Ovary (tissue), 9 donors: Measurements from ENCODE around the gene PLBD2. TPM values are rescaled to one million over a fixed set of nuclear protein-coding genes. Genes with fewer than 3 reads are reported as not detected.

Source experiments
- DNase-seq, 5 donors: peaks; one replicate each; pipeline ENCODE4 v3.0.0-alpha.2; 2019 to 2020
- H3K27ac ChIP-seq, 2 donors: fragments of 200-600 bp; one replicate each; pipeline versions ENCODE4 v1.5.1 to v1.8.0; 2019 to 2022
- H3K27me3 ChIP-seq: fragments of 200-600 bp; one replicate; pipeline ENCODE4 v1.8.0; 2022
- H3K36me3 ChIP-seq: fragments of 200-600 bp; sonication (generic); one replicate; pipeline ENCODE4 v1.5.1; 2019
- H3K4me1 ChIP-seq: one replicate; pipeline ENCODE4 v1.8.1; 2013; ENCODE audit warnings: mild to moderate bottlenecking, moderate library complexity; ENCODE audit not compliant: insufficient read depth
- H3K4me3 ChIP-seq: fragments of 200-600 bp; sonication (generic); one replicate; pipeline ENCODE4 v1.5.1; 2017
- H3K9me3 ChIP-seq, 2 donors: fragments of 200-600 bp in 1 of 2; sonication (generic) in 1 of 2; one replicate each; pipeline versions ENCODE4 v1.5.1 to v1.8.1; 2013 to 2019; ENCODE audit warnings: mild to moderate bottlenecking in 1 of 2, moderate library complexity in 1 of 2
- CTCF ChIP-seq, 3 donors: fragments of 450-650 bp in 2 of 3; fragments of 200-600 bp in 1 of 3; IDR thresholded peaks; one replicate each; pipeline versions ENCODE4 v1.5.1 to v1.8.0; 2016 to 2022; ENCODE audit warnings: antibody characterized with exemption in 3 of 3, mild to moderate bottlenecking in 1 of 3
- EP300 ChIP-seq: sonication (generic); formaldehyde crosslinking; IDR thresholded peaks from one replicate; pipeline ENCODE4 v1.6.1; 2017; ENCODE audit warnings: antibody characterized with exemption
- POLR2A ChIP-seq: fragments of 450-650 bp; IDR thresholded peaks from one replicate; pipeline ENCODE4 v1.6.1; 2017; ENCODE audit warnings: antibody characterized with exemption, mild to moderate bottlenecking, moderate library complexity
- WGBS, 3 donors: extraction: QIAGEN DNeasy Blood & Tissue Kit in 1 of 3; methylation state at CpG; one replicate each; pipeline versions ENCODE4 v1.1.5 to v1.1.7; 2013 to 2017; 5-methylcytosine and 5-hydroxymethylcytosine counted together
- intact Hi-C, 4 donors: fragments of 100-400 bp; cut with DNase I; formaldehyde crosslinking; loops; one replicate each; pipeline versions ENCODE4 v1.11.0 to v1.15.1; 2022 to 2023
- polyA plus RNA-seq, 2 donors: library from polyadenylated mRNA; stranded (reverse); fragments of 200-250 nt in 1 of 2; fragments of 350-450 nt in 1 of 2; fragmentation: Illumina TruSeq in 1 of 2; extraction: RNeasy Lipid Tissue Mini Kit (QIAGEN cat#74804) in 1 of 2; gene quantifications; one replicate each; pipeline ENCODE4 v1.2.3, GENCODE V29; 2013 to 2014
- total RNA-seq, 7 donors: library from RNA; depleted of rRNA in 2 of 7; stranded (reverse); fragments of >200 nt in 2 of 7; fragmentation: NEBNext Ultra II Directional in 3 of 7; extraction: Animal tissue kit (Norgen Biotek cat#: 25700) in 3 of 7; gene quantifications; one replicate each; pipeline versions ENCODE4 v1.1.0 to v1.2.4, GENCODE V29; 2016 to 2023
- donor health status: DM: no; HTN: no; CAD: no; lungs with moderate emphysema.
- donor health status: DM: no; HTN: no; CAD: no.
- donor health status: Bipolar disorder and iron deficiency.
- donor health status: DM: yes; HTN: yes; CAD: no.
- donor health status: DM: no; HTN: no; CAD: no.
- donor health status: DM: yes; HTN: yes; CAD: no.

PLBD2 gene
- total and polyA plus RNA-seq, 9 donors: 31.5 to 135 (median 81.9) TPM

DNA sequence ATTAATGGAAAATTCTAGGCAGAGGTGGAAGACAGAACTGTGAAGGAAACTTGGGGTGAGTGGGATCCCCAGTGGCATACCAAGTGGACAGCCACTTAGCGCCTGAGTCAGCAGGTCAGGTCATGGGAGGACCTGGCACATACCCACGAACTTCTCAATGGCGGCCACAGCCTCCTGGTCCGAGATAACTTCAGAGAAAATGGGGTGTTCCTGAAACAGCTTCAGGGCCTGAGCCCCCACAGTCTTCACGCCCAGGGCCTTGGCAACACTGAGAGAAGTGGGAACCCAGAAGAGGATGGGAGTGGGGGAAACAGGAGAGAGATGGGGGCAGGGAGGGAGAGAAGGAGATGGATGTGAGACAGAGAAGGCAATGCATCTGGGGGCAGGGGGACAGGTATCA is 35.4 kb downstream of the PLBD2 start:
- Histone ChIP-seq H3K36me3 (no peaks in the 10 kb centered on the region), H3K27ac (no peak overlapping the region), H3K27me3 (no peaks in the 10 kb centered on the region), H3K4me1 (no peaks in the 10 kb centered on the region), H3K9me3 (no peaks in the 10 kb centered on the region), H3K4me3 (no peak overlapping the region)
- intact Hi-C loops: no loop called here
- WGBS, 3 donors: 60 to 80% (median 67%) methylated on average over 5 of the region's 5 CpGs
- TF ChIP-seq POLR2A (no peak), EP300 (no peak), CTCF (IDR thresholded peaks at IDR 0.05) (no peak)
- DNase-seq: no peak

DNA sequence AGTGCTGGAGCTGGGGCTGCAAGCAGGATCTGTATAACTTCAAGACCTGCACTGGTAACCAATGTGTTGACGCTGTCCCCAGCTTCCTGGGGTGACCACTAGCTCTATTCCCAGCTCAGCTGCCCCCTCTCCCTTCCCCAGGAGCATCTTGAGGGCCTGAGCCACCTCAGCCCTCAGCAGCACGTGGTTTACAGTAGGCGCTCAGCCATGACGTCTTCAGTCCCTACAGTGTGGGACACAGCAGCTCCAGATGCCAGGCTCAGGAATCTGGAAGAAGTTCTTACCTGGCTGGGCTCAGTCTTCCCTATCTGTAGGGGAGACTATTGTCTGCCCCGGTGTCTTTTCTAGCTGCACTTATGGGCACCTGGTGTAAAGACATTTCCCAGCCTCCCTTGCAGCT is 36.7 kb downstream of the PLBD2 start:
- Histone ChIP-seq H3K36me3 (no peaks in the 10 kb centered on the region), H3K27ac (no peak overlapping the region), H3K27me3 (no peaks in the 10 kb centered on the region), H3K9me3 (no peaks in the 10 kb centered on the region), H3K4me3 (no peak overlapping the region), H3K4me1 (no peaks in the 10 kb centered on the region)
- DNase-seq: no peak
- intact Hi-C loops: no loop called here
- TF ChIP-seq POLR2A (no peak), CTCF (IDR thresholded peaks at IDR 0.05) (no peak), EP300 (no peak)
- 73 to 80% (median 74%) methylated on average over 5 of the region's 5 CpGs for WGBS, 3 donors

GRCh38 chr12:113396200-113396599 is 37.8 kb downstream of the PLBD2 start:
- Histone ChIP-seq H3K27me3 (no peaks in the 10 kb centered on the region), H3K4me1 (no peaks in the 10 kb centered on the region), H3K4me3 (no peak overlapping the region), H3K36me3 (no peaks in the 10 kb centered on the region), H3K27ac (no peak overlapping the region), H3K9me3 (no peaks in the 10 kb centered on the region)
- DNase-seq: no peak
- TF ChIP-seq EP300 (no peak), CTCF (IDR thresholded peaks at IDR 0.05) (no peak), POLR2A (no peak)
- intact Hi-C loops: no loop called here

DNA sequence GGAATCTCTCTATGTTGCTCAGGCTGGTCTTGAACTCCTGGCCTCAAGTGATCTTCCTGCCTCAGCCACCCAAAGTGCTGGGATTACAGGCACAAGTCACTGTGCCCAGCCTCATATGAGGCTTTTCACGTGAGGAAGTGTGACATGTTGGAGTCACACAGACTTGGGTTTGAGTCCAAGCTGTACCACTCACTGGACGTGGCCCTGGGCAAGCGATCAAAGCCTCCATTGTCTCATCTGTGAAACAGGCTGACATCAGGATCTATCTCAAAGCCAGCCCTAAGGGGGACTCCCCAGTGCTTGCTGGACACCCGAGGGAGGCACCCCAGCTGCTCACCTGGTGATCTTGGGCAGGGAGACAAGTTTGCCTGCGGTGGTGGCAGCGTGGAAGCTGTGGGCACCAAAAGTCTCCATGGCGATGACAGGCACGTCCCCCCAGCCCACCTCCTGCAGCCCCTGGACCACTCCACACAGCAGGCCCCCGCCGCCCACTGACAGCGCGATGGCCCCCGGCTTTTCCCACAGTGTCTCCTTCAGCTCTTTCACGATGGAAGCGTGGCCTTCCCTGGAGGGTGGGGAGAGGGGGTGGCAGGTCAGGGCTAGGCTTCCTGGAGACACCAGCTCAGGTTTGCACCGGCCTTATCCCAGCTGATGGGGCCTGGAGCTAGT is 38.6 kb downstream of the PLBD2 start:
- Histone ChIP-seq H3K27me3 (no peaks in the 10 kb centered on the region), H3K27ac (no peak overlapping the region), H3K4me1 (no peaks in the 10 kb centered on the region), H3K9me3 (no peaks in the 10 kb centered on the region), H3K36me3 (no peaks in the 10 kb centered on the region), H3K4me3 (no peak overlapping the region)
- intact Hi-C loops: no loop called here
- WGBS, 3 donors: 39 to 53% (median 46%) methylated on average over 16 of the region's 16 CpGs
- no peak for DNase-seq
- TF ChIP-seq POLR2A: no peak
- no peak for TF ChIP-seq CTCF (IDR thresholded peaks at IDR 0.05)
- no peak for TF ChIP-seq EP300
